ENCODE results near the gene MRPS9. TPM values are rescaled to one million over a fixed set of nuclear protein-coding genes. Genes with fewer than 3 reads are reported as not detected.

Gene MRPS9
- total RNA-seq, 1 experiment from 2014 or later = 49.7 TPM

DNA sequence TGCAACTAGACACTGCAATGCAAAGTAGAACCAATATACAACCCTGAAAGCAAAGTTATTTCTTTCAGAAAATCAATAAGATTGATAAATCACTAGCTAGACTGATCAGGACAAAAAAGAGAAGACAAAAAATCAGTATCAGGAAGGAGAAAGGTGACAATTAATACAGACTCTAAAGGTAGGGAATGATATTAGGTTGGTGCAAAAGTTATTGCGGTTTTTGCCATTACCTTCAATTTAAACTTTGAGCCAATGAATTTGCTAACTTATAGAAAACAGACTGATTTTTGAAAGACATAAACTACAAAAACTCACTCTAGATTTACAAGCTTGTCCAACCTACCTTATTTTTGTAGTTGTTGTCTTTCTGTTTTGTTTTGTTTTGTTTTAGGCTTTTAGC, 30.5 kb upstream of the MRPS9 start:
- no TSS peak for BruUV-seq (replicated peaks)
- no peaks in the 10 kb centered on the region for H3K36me3 ChIP-seq (ENCODE audit: control insufficient read depth in 1 of 2, insufficient read depth in 2 of 2, low read length in 2 of 2)
- ATAC-seq (no peak), DNase-seq (ENCODE audit: low read depth, low spot score) (no peak)
- H3K27me3 ChIP-seq (ENCODE audit: insufficient read depth, low read length) = no peaks in the 10 kb centered on the region
- H4K20me1 ChIP-seq (ENCODE audit: insufficient read depth) = no peaks in the 10 kb centered on the region
- H3K27ac ChIP-seq (ENCODE audit: low read depth, low read length) = no peak overlapping the region
- H3K9ac ChIP-seq (ENCODE audit: low read length) = no peak overlapping the region
- no peaks in the 10 kb centered on the region for H3K4me1 ChIP-seq (ENCODE audit: control insufficient read depth in 1 of 2, insufficient read depth in 2 of 2, low read length in 2 of 2)
- no peak overlapping the region for H3K4me3 ChIP-seq (replicated peaks in 1 of 2; ENCODE audit: low read depth in 1 of 2, low read length in 2 of 2)
- RAD21 ChIA-PET (ENCODE audit: low non-redundant PET in 1 of 2, low total read pairs in 2 of 2, uncharacterized antibody in 2 of 2, unreplicated experiment in 2 of 2) = no interaction called here
- no peaks in the 10 kb centered on the region for H3K79me2 ChIP-seq (ENCODE audit: insufficient read depth, low read length)
- POLR2A ChIA-PET = no interaction called here
- CTCF ChIA-PET = no interaction called here
- no peaks in the 10 kb centered on the region for H3K9me2 ChIP-seq (ENCODE audit: insufficient read depth)
- H3K4me2 ChIP-seq (ENCODE audit: low read length) = no peak overlapping the region
- no peak overlapping the region for H2AFZ ChIP-seq (ENCODE audit: low read depth, low read length, poor library complexity, severe bottlenecking)
- intact Hi-C loops (cut with micrococcal nuclease) = no loop called here
- no peak for TF ChIP-seq ELF1 (IDR thresholded peaks at IDR 0.05; ENCODE audit: borderline replicate concordance, low read depth)
- TF ChIP-seq YY1 (IDR thresholded peaks at IDR 0.05; ENCODE audit: extremely low read depth, insufficient replicate concordance, low read depth, low read length) = no peak
- no peak for TF ChIP-seq SIN3A (IDR thresholded peaks at IDR 0.05; ENCODE audit: low read depth)
- TF ChIP-seq EGR1 (IDR thresholded peaks at IDR 0.05; ENCODE audit: low read depth) = no peak
- TF ChIP-seq, protein P1, sequence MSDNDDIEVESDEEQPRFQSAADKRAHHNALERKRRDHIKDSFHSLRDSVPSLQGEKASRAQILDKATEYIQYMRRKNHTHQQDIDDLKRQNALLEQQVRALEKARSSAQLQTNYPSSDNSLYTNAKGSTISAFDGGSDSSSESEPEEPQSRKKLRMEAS (IDR thresholded peaks at IDR 0.05) = no peak
- no peak for TF ChIP-seq CBX3 (IDR thresholded peaks at IDR 0.05; ENCODE audit: low read depth)
- TF ChIP-seq, protein P2, sequence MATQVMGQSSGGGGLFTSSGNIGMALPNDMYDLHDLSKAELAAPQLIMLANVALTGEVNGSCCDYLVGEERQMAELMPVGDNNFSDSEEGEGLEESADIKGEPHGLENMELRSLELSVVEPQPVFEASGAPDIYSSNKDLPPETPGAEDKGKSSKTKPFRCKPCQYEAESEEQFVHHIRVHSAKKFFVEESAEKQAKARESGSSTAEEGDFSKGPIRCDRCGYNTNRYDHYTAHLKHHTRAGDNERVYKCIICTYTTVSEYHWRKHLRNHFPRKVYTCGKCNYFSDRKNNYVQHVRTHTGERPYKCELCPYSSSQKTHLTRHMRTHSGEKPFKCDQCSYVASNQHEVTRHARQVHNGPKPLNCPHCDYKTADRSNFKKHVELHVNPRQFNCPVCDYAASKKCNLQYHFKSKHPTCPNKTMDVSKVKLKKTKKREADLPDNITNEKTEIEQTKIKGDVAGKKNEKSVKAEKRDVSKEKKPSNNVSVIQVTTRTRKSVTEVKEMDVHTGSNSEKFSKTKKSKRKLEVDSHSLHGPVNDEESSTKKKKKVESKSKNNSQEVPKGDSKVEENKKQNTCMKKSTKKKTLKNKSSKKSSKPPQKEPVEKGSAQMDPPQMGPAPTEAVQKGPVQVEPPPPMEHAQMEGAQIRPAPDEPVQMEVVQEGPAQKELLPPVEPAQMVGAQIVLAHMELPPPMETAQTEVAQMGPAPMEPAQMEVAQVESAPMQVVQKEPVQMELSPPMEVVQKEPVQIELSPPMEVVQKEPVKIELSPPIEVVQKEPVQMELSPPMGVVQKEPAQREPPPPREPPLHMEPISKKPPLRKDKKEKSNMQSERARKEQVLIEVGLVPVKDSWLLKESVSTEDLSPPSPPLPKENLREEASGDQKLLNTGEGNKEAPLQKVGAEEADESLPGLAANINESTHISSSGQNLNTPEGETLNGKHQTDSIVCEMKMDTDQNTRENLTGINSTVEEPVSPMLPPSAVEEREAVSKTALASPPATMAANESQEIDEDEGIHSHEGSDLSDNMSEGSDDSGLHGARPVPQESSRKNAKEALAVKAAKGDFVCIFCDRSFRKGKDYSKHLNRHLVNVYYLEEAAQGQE (IDR thresholded peaks at IDR 0.05; ENCODE audit: low read depth) = no peak
- no peak for TF ChIP-seq ZFX (IDR thresholded peaks at IDR 0.05)
- no peak for TF ChIP-seq TCF7L2 (IDR thresholded peaks at IDR 0.05; ENCODE audit: borderline replicate concordance, extremely low read depth, insufficient read depth, insufficient read length)
- TF ChIP-seq RAD21 (IDR thresholded peaks at IDR 0.05; ENCODE audit: low read depth) = no peak
- no peak for TF ChIP-seq POLR2AphosphoS5 (IDR thresholded peaks at IDR 0.05; ENCODE audit: low read depth, low read length)
- TF ChIP-seq POLR2A (IDR thresholded peaks at IDR 0.05; ENCODE audit: borderline replicate concordance, extremely low read depth, insufficient read depth, insufficient read length) = no peak
- TF ChIP-seq CEBPB (IDR thresholded peaks at IDR 0.05; ENCODE audit: low read depth) = no peak
- TF ChIP-seq, protein P3, sequence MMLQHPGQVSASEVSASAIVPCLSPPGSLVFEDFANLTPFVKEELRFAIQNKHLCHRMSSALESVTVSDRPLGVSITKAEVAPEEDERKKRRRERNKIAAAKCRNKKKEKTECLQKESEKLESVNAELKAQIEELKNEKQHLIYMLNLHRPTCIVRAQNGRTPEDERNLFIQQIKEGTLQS (IDR thresholded peaks at IDR 0.05) = no peak
- TF ChIP-seq, protein P4, sequence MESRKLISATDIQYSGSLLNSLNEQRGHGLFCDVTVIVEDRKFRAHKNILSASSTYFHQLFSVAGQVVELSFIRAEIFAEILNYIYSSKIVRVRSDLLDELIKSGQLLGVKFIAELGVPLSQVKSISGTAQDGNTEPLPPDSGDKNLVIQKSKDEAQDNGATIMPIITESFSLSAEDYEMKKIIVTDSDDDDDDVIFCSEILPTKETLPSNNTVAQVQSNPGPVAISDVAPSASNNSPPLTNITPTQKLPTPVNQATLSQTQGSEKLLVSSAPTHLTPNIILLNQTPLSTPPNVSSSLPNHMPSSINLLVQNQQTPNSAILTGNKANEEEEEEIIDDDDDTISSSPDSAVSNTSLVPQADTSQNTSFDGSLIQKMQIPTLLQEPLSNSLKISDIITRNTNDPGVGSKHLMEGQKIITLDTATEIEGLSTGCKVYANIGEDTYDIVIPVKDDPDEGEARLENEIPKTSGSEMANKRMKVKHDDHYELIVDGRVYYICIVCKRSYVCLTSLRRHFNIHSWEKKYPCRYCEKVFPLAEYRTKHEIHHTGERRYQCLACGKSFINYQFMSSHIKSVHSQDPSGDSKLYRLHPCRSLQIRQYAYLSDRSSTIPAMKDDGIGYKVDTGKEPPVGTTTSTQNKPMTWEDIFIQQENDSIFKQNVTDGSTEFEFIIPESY (IDR thresholded peaks at IDR 0.05; ENCODE audit: extremely low read depth, insufficient replicate concordance, low read length) = no peak
- TF ChIP-seq, protein P5, sequence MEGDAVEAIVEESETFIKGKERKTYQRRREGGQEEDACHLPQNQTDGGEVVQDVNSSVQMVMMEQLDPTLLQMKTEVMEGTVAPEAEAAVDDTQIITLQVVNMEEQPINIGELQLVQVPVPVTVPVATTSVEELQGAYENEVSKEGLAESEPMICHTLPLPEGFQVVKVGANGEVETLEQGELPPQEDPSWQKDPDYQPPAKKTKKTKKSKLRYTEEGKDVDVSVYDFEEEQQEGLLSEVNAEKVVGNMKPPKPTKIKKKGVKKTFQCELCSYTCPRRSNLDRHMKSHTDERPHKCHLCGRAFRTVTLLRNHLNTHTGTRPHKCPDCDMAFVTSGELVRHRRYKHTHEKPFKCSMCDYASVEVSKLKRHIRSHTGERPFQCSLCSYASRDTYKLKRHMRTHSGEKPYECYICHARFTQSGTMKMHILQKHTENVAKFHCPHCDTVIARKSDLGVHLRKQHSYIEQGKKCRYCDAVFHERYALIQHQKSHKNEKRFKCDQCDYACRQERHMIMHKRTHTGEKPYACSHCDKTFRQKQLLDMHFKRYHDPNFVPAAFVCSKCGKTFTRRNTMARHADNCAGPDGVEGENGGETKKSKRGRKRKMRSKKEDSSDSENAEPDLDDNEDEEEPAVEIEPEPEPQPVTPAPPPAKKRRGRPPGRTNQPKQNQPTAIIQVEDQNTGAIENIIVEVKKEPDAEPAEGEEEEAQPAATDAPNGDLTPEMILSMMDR (IDR thresholded peaks at IDR 0.05 in 2 of 3, conservative IDR thresholded peaks at IDR 0.05 in 1 of 3; ENCODE audit: borderline replicate concordance in 1 of 3, insufficient read depth in 1 of 3, low read depth in 2 of 3, low read length in 2 of 3) = no peak
- TF ChIP-seq FOSL1 (IDR thresholded peaks at IDR 0.05; ENCODE audit: low read depth) = no peak
- no peak for TF ChIP-seq SRF (IDR thresholded peaks at IDR 0.05; ENCODE audit: low read depth)
- no peak for TF ChIP-seq SP1 (IDR thresholded peaks at IDR 0.05; ENCODE audit: low read depth)
- H3K9me3 ChIP-seq (ENCODE audit: control insufficient read depth in 1 of 2, insufficient read depth in 1 of 2, low read depth in 1 of 2, low read length in 2 of 2) = no peaks in the 10 kb centered on the region; a peak in 1 of 4 replicates
